Mononuclear cell (primary cell): Measurements from ENCODE around the gene DCC. TPM values are rescaled to one million over a fixed set of nuclear protein-coding genes. Genes with fewer than 3 reads are reported as not detected.

Experiments used
- H3K27me3 ChIP-seq: 2 replicates; pipeline ENCODE4 v1.6.0; 2011; ENCODE audit warnings: low read length, control low read depth; ENCODE audit not compliant: insufficient read depth
- H3K4me1 ChIP-seq: 2 replicates; pipeline ENCODE4 v1.5.1; 2011; ENCODE audit warnings: mild to moderate bottlenecking, low read length, control low read depth; ENCODE audit not compliant: insufficient read depth
- H3K4me3 ChIP-seq: 2 replicates; pipeline ENCODE4 v1.5.1; 2011; ENCODE audit warnings: mild to moderate bottlenecking, low read length, moderate library complexity
- H3K9me3 ChIP-seq: 2 replicates; pipeline ENCODE4 v1.5.1; 2011; ENCODE audit warnings: low read depth, mild to moderate bottlenecking, control low read depth, low read length
- total RNA-seq: library from RNA; depleted of rRNA; stranded (reverse); fragments of >200 nt; gene quantifications from one replicate; pipeline ENCODE4 v1.2.3, GENCODE V29; 2012

Gene DCC
- total RNA-seq, 1 donor: under 0.01 TPM

DNA sequence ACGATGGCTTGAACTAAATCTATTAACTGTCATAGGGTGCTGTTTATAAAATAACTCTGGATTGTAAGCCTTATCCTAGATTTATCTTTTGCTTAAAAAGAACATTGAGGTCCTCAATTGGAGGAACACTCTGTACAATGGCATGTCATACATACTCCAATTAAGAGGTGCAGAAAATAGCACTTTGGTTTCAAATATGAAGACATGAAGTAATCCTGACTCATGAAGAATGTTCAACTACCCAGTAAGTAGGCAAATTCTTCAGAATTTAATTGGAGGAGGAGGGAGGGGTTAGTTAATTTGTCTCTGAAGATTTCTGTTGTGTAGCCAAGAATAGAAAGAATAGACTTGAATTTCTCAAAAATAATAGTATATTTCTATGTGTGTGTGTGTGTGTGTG is 36.1 kb downstream of the DCC start:
- Histone ChIP-seq H3K27me3 (no peaks in the 10 kb centered on the region), H3K9me3 (no peaks in the 10 kb centered on the region), H3K4me3 (no peak overlapping the region), H3K4me1 (no peaks in the 10 kb centered on the region)

DNA sequence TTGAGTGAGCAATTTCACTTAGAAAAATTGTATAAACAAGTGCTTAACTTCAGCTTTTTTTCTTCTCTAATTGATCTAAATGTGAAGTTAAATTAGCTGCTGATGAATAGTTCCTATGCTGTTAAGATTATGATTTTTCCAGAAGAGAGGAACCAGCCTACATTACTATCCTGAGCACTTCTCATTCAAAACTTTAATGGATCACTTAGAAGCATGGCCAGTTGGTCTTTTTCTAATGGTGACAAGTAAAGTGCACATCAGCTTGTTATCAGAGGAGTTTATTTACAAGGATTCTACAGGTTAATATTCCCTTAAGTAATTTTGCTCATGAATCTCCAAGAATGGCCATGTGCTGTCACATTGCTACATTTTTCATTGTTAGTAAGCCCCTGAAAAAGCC is 37.1 kb downstream of the DCC start:
- H3K4me1 ChIP-seq: no peaks in the 10 kb centered on the region
- H3K4me3 ChIP-seq: no peak overlapping the region
- H3K9me3 ChIP-seq: no peaks in the 10 kb centered on the region
- H3K27me3 ChIP-seq: no peaks in the 10 kb centered on the region

DNA sequence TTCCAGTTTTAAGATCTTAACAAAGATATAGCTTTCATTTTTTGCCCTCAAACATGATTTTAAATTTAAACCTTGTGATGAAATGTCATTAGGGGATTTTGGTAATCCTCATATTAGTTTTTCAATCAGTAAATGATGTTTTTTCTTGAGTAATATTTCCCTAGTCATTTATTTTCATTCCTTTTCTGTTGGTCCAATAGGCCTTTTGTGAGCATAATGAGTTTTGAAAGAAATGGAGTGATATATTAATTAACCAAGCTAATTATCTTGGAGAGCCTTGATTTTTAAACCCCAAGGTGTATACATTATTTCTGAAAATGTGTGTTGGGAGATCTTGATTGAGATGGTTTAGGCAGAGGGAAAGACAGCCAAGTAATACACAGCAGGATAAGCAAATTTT is 46.3 kb downstream of the DCC start:
- Histone ChIP-seq H3K4me3 (no peak overlapping the region), H3K4me1 (no peaks in the 10 kb centered on the region), H3K9me3 (no peaks in the 10 kb centered on the region), H3K27me3 (no peaks in the 10 kb centered on the region)

DNA sequence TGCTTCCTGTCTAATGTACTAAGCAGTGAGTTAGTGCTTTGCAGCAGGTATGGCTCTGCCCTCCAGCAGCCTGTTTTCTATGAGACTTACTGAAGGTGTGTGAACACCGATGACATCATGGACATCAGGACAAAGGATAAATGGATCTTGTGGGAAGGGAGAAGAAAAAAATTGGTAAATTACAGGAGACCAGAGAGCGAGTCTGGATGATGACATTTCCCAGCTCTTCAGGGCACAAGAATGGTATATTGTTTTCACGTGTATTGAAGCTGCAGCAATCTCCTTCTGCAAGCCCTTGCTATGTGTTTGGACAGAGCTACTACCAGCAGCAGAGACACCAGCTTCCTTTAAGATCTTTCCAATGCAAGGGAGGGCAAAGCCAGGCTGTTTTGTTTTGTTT is 47.2 kb downstream of the DCC start:
- H3K9me3 ChIP-seq: no peaks in the 10 kb centered on the region
- no peaks in the 10 kb centered on the region for H3K27me3 ChIP-seq
- no peak overlapping the region for H3K4me3 ChIP-seq
- no peaks in the 10 kb centered on the region for H3K4me1 ChIP-seq

DNA sequence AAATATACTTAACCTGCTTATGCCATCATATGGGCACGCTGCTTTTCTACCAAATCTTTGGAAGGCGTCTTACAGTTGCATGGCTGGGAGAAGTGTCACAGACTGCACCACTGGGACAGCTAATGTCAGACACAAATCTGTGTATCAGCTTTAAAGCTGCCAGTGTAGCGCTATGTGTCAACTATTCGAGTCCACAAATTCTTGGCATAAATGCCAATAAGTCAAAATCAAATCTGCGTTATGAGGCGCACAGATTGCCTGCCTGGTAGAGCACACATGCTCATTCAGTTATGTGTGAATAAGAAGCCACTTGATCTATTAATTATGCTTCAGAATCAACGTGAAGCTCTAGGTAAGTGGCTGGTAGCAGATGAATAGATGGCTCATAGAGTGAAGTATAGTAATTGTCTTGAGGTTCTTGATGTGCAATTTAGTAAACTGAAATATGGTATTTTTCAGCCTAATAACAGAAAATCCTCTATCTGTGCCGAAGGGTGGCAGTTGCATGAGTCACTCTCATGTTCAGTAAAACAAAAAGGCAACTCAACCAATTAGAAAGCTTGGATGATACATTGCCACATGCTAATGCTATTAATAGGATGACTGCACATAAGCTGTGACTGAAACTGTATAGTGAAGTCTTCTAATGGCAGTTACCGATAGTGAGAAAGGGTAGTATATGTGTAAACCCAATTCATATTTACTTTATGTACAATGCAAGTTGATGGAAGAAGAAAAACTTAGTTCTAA is 52.0 kb downstream of the DCC start:
- Histone ChIP-seq H3K27me3 (no peaks in the 10 kb centered on the region), H3K4me1 (no peaks in the 10 kb centered on the region), H3K4me3 (no peak overlapping the region), H3K9me3 (no peaks in the 10 kb centered on the region)

DNA sequence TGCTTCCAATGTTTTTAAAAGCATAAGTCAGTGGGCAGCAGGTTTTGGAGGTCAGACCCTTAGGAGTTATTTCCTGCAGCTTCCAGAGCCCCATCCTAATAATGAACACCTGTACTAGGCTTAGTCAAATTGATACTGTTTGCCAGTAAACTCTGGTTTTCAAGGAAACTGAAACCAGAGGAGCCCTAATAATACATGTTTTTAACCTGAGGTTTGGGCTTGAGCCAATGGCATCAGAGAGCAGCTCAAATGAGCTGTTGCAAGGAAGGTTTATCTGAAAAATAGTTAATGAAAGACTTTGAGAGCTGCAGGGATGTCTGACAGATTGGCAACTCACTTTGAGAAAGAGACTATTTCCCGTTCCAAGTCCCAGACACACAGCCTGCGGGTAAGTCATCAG is 54.6 kb downstream of the DCC start:
- Histone ChIP-seq H3K27me3 (no peaks in the 10 kb centered on the region), H3K4me1 (no peaks in the 10 kb centered on the region), H3K9me3 (no peaks in the 10 kb centered on the region), H3K4me3 (no peak overlapping the region)

DNA sequence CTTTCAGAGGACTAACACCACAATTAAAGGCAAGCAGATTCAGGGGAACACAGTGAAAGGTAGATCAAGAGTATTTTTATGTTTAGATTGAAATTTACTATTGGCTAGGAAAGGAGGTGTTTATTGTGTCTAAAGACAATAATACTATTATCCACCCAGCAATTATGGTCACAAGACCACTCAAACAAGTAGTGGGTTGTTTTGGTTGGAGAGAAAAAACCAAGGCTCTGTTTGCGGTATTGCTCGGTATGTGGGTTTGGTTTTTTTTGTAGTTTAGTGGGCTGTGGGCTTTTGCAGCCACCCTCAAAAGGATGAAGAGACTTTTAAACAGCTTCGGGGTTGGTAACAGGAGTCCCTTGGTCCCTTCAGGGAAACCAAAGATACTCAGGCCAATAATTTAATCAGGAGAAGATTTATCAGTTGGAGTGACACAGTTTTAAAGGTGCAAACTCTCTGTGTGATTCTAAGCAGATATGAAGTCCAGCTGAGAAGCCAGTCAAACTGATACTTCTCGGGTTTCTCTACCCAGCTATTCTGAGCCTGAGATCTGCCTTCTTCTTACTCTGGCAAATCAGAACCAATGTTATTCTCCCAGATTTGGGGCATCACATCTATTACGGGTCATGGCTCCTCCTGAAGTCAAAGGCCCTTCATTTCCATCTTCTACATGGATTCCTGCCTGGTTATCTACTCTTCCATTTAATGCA is 55.3 kb downstream of the DCC start:
- Histone ChIP-seq H3K9me3 (no peaks in the 10 kb centered on the region), H3K4me1 (no peaks in the 10 kb centered on the region), H3K4me3 (no peak overlapping the region), H3K27me3 (no peaks in the 10 kb centered on the region)

DNA sequence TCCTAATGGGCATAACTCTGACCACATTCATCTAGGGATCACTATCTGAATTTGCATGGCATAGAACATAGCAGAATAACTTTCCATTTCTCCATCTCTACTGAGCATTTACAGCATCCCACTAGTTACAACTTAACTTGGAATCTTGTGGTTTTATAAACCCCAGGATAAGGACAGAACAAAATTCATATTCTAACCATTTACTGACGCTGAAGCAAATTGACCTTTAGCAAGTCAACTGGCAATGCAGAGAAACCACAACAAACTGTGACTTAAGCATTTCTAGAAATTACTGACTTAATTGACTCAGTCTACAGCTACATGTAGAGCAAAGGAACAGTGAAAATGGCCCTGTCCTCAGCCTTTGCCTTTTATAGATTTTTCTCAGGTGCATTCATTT is 61.2 kb downstream of the DCC start:
- Histone ChIP-seq H3K4me3 (no peak overlapping the region), H3K9me3 (no peaks in the 10 kb centered on the region), H3K27me3 (no peaks in the 10 kb centered on the region), H3K4me1 (no peaks in the 10 kb centered on the region)

DNA sequence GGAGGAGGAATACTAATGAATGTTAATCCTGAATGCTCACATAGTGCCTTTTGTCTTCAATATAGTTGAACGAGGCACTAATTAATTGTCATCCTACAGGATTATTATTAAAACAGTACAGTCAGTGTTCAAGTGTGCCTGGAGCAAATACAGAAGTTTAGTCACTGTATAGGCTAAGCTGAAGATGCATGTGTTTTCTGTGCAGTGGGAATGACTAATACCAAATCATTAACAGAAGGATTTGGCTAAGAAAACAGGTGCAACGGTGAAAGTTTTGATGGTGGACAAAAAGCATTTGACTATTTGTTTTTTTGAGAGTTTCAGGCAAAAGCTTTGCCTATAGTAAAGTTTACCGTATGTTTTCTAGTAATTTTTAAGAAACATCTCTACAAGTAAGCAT is 62.8 kb downstream of the DCC start:
- no peaks in the 10 kb centered on the region for H3K9me3 ChIP-seq

DNA sequence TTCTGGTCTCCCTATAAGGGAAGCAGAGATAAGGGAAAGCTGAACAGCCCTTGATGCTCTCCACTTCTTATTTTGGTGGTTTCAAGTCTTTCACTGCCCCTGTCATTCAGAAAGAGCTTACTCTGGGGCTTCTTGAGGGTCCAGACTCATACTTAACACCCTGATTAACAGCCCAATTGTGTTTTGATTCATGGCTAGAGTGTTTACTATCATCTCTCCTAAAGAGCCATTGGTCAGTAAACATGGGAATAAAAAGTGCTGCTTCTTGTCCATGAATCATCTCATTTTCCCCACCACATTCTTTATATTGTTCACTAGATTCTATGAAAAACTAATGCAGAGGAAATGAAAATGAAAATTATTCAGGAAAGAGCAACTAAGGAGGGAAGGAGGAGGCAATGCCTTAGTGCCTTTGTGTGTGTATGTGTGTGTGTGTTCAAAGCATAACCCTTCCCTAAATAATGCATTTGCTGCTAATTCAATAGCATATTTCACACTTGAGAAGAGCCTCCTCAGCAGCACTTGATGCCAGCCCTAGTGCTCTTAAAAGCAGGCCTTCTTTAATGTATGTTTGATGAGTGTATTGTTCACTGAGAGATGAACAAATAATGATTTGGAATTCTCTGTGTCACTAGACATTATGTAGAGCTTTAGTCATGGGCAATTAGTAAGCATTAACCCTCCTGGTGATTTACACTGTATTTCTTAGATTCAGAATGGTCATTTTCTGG is 63.5 kb downstream of the DCC start:
- H3K27me3 ChIP-seq: no peaks in the 10 kb centered on the region
- no peaks in the 10 kb centered on the region for H3K9me3 ChIP-seq
- no peak overlapping the region for H3K4me3 ChIP-seq
- no peaks in the 10 kb centered on the region for H3K4me1 ChIP-seq

More for the DNA sequence above, 62.8 kb downstream of the DCC start:
- Histone ChIP-seq H3K4me1 (no peaks in the 10 kb centered on the region), H3K4me3 (no peak overlapping the region), H3K27me3 (no peaks in the 10 kb centered on the region)

DNA sequence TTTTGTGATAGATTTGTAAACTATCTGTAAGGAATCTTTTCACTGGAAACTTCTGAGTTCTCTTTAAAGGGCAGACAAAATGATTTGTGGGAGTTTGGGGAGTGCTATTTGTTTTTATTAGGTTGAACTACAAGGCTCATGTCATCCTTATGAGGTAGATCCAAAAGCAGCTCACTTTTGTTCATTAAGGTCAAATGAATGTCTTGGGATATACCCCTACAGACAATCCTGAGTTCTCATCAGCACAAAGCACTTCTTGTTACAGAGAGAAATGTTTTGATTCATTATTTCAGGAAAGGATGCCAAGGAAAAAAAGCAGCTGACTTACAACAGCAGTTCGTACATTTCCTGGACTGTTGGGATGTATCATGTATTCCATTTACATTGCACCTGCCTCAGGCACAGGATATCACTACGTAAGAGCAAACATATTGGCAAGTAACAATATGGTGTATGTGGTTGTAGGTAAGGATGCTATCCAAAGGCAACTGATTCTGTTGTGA is 68.9 kb downstream of the DCC start:
- Histone ChIP-seq H3K4me1 (no peaks in the 10 kb centered on the region), H3K27me3 (no peaks in the 10 kb centered on the region), H3K4me3 (no peak overlapping the region), H3K9me3 (no peaks in the 10 kb centered on the region)

DNA sequence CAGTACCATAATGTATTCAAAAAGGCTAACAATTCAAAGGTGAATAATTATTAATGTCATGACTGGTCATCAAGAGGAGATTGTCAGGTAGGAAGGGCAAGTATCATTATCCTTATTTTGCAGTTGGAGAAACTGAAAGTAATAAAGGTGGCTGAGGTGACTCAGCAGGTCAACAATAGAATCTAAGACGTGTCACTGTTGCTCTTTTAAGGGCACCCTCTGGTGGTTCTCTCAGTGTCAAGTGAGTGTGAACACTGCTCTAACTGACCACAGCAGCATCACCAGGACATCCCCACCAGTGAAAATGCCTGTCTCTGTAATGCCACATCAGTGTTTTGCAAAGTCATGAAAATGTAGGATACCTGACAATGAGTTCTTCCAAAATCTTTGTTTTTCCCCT is 69.7 kb downstream of the DCC start:
- Histone ChIP-seq H3K4me3 (no peak overlapping the region), H3K27me3 (no peaks in the 10 kb centered on the region), H3K4me1 (no peaks in the 10 kb centered on the region), H3K9me3 (no peaks in the 10 kb centered on the region)

DNA sequence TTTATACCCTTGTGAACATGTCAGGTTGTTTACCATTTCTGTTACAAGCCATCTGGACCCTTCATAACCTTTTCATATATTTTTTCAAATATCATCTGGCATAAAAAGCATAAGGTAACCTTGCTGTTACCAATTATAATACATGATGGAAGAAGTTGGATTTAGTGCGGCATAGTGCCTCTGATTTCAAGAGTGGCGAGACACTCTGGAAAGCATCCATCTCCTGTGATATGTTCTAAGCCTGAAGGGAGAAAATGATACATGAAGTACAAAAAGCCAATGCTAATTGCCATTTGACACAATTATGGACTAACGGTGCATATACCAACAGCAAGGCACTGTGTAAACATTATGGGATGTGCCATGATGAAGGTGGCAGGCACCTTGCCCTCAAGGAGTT is 75.1 kb downstream of the DCC start:
- H3K27me3 ChIP-seq: no peaks in the 10 kb centered on the region
- H3K4me1 ChIP-seq: no peaks in the 10 kb centered on the region
- H3K4me3 ChIP-seq: no peak overlapping the region
- H3K9me3 ChIP-seq: no peaks in the 10 kb centered on the region

DNA sequence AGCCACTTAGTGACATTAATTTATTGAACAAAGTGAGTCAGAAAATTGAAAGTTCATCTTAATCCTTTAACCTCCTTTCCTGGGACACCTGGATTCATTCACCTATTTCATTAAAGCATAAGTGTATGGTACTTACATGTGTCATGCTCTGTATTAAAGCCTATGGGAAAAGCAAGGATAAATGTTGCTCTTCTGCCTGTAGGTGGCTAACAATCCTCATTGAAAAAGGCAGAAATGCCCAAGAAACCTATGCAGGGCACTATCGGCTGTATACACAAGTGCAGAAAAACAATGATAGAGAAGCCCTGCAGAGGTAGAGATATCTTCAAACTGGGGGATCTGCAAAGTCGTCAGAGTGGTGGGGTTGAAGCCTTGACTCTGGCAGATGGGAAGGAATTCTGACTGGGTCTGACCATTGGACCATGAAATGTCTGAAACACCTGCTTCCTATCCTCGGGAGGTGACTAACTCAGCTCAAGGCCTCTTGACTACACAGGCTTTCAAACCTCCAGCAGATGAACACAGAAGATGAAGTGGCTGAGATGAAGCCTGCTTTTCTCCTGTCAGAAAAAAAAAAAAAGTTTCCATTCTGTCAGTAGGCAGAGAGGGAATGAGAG is 83.1 kb downstream of the DCC start:
- Histone ChIP-seq H3K27me3 (no peaks in the 10 kb centered on the region), H3K4me3 (no peak overlapping the region), H3K9me3 (no peaks in the 10 kb centered on the region), H3K4me1 (no peaks in the 10 kb centered on the region)

DNA sequence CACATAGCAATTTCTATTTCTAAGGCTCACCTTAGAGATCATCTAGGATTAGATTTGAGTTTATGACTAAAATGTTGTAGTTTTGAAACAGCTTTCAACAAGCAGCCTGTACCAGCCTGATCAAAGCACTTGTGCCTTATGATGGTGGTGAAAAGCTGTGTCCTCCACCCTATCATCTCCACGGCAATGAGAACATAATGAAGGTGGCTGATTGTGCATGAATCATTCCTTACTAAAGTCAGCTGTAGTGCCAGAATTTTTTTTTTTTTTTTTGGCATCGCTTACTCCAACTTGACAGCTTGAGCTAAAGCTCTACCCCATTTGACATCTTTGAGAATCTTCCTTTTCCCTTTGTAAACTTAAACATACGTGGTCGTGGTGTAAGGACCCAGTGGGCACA is 86.0 kb downstream of the DCC start:
- H3K9me3 ChIP-seq: no peaks in the 10 kb centered on the region
- H3K4me1 ChIP-seq: no peaks in the 10 kb centered on the region
- H3K4me3 ChIP-seq: no peak overlapping the region
- H3K27me3 ChIP-seq: no peaks in the 10 kb centered on the region
